Measurements from ENCODE around the gene GBX1. TPM values are rescaled to one million over a fixed set of nuclear protein-coding genes. Genes with fewer than 3 reads are reported as not detected.

Gene GBX1
- total RNA-seq, 1 experiment from 2014 or later, result not detected

GRCh38 chr7:151186640-151187408, 19.3 kb upstream of the GBX1 start, which contains the start of gene ASB10:
Gene ASB10, minus strand, starts transcription at chr7:151187250. Its CDS starts 120 bp downstream, at chr7:151187130.
- Histone ChIP-seq H3K23me2 (ENCODE audit: insufficient read length, low read depth, low read length, poor library complexity, severe bottlenecking) (no peaks in the 10 kb centered on the region), H3K4ac (ENCODE audit: low read depth, low read length) (no peak within 1 kb of the TSS), H3K9ac (ENCODE audit: extremely low read depth, insufficient read length, low read length) (no peak within 1 kb of the TSS), H2BK5ac (ENCODE audit: insufficient read length, low read length) (no peak within 1 kb of the TSS), H3K56ac (ENCODE audit: insufficient read length, low read depth, low read length) (no peak within 1 kb of the TSS), H3K79me2 (ENCODE audit: insufficient read depth, low read length) (no peaks in the 10 kb centered on the region), H3K27me3 (ENCODE audit: insufficient read depth, low read length) (no peaks in the 10 kb centered on the region), H2AFZ (ENCODE audit: low read length) (no peak within 1 kb of the TSS), H2BK20ac (ENCODE audit: low read depth, low read length, poor library complexity, severe bottlenecking) (no peak within 1 kb of the TSS), H4K91ac (ENCODE audit: insufficient read length, low read depth, low read length) (no peak within 1 kb of the TSS), H4K8ac (replicated peaks; ENCODE audit: insufficient read length, low read depth, low read length) (no peak within 1 kb of the TSS), H3K14ac (ENCODE audit: insufficient read depth, low read length) (no peak within 1 kb of the TSS; the same call in 1 of the 2 replicates), H4K5ac (ENCODE audit: insufficient read length, low read depth, low read length) (no peak within 1 kb of the TSS), H3K4me1 (ENCODE audit: insufficient read depth, low read length) (no peaks in the 10 kb centered on the region), H3K18ac (ENCODE audit: insufficient read length, low read depth, low read length) (no peak within 1 kb of the TSS), H2BK12ac (ENCODE audit: insufficient read length, low read depth, low read length) (no peak within 1 kb of the TSS), H3K23ac (ENCODE audit: insufficient read length, low read depth, low read length) (no peak within 1 kb of the TSS), H2BK15ac (ENCODE audit: low read depth, low read length) (no peak within 1 kb of the TSS), H3K27ac (ENCODE audit: insufficient read length, low read depth, low read length) (no peak within 1 kb of the TSS), H3T11ph (ENCODE audit: low read length) (no peak within 1 kb of the TSS), H2BK120ac (ENCODE audit: low read depth, low read length, poor library complexity, severe bottlenecking) (no peak within 1 kb of the TSS), H3K9me3 (ENCODE audit: control insufficient read depth, low read depth, low read length) (no peaks in the 10 kb centered on the region), H3K79me1 (ENCODE audit: insufficient read depth, low read depth, low read length, poor library complexity, severe bottlenecking) (no peaks in the 10 kb centered on the region), H2AK5ac (ENCODE audit: insufficient read length, low read length) (no peak within 1 kb of the TSS), H3K4me2 (ENCODE audit: insufficient read depth, insufficient read length, low read length) (no peak within 1 kb of the TSS), H4K20me1 (ENCODE audit: control insufficient read depth, insufficient read depth, insufficient read length) (no peaks in the 10 kb centered on the region)
- H3K27me3 Mint-ChIP-seq (ENCODE audit: low read depth), result peaks cover 43% of the 10 kb centered on the region
- H3K4me1 Mint-ChIP-seq, result no peaks in the 10 kb centered on the region
- peak within 1 kb of the TSS in 1 of 3 experiments; percentile 27; a peak in 1 of 7 replicates for H3K27ac Mint-ChIP-seq
- WGBS (ENCODE audit: extremely low coverage, insufficient read length, low lambda C conversion rate), result no CpG with 5 or more reads among the region's 22 CpGs
- H3K4me3 Mint-ChIP-seq, result no peak within 1 kb of the TSS
- H3K36me3 Mint-ChIP-seq (ENCODE audit: insufficient read depth in 1 of 3, low read depth in 3 of 3), result no peaks in the 10 kb centered on the region; a peak in 2 of 7 replicates
- TF ChIP-seq CTCF (conservative IDR thresholded peaks at IDR 0.05), result no peak
- no peaks in the 10 kb centered on the region for H3K9me3 Mint-ChIP-seq
- no peak for DNase-seq
